Right renal pelvis (tissue), 4 donors: ENCODE measurements around the gene ZRANB1. TPM values are rescaled to one million over a fixed set of nuclear protein-coding genes. Genes with fewer than 3 reads are reported as not detected.
"Not testable (repeated sequence)": the region's sequence is repeated elsewhere in the genome, so short reads cannot be mapped to it uniquely, and the experiment has no call there.

ENCODE experiments used
- DNase-seq, 4 donors: peaks; one replicate each; pipeline ENCODE4 v3.0.0-alpha.2; 2013; ENCODE audit warnings: low read depth in 4 of 4, low spot score in 3 of 4, missing footprints in 1 of 4
- polyA plus RNA-seq, 4 donors: library from polyadenylated mRNA; unstranded; fragments of 120-200 nt; gene quantifications; one replicate each; pipeline ENCODE4 v1.2.1, GENCODE V29; 2013; ENCODE audit not compliant: insufficient read length in 4 of 4

The ZRANB1 gene
- 10 to 100 TPM; 23.0 to 31.5 (median 27.9) TPM for polyA plus RNA-seq

GRCh38 chr10:124941823-124942222 is at the start of gene ZRANB1:
ZRANB1 (plus strand) TSS chr10:124942123; CDS start chr10:124942494, 371 bp downstream.
- DNase-seq: no peak

GRCh38 chr10:124892905-124893304 is 49.0 kb upstream of the ZRANB1 start:
- no peak for DNase-seq

- no peak for DNase-seq
These were observed 47.2 kb upstream of the ZRANB1 start for GRCh38 chr10:124894569-124895215.

- DNase-seq: no peak
These were observed 45.2 kb upstream of the ZRANB1 start for GRCh38 chr10:124896751-124897150.

GRCh38 chr10:124898471-124898870 is 43.5 kb upstream of the ZRANB1 start:
- peak in 2 of 4 donors; percentile 14 to 16 for DNase-seq

- DNase-seq: no peak
These were observed 42.8 kb upstream of the ZRANB1 start for GRCh38 chr10:124899151-124899550.

- DNase-seq: no peak
These were observed 39.5 kb upstream of the ZRANB1 start for GRCh38 chr10:124902462-124902861.

- DNase-seq: no peak
These were observed 38.8 kb upstream of the ZRANB1 start for GRCh38 chr10:124903111-124903510.

GRCh38 chr10:124904796-124905195 is 37.1 kb upstream of the ZRANB1 start:
- no peak for DNase-seq

GRCh38 chr10:124906551-124907001 is 35.3 kb upstream of the ZRANB1 start:
- DNase-seq: no peak

- no peak for DNase-seq
These were observed 32.4 kb upstream of the ZRANB1 start for GRCh38 chr10:124909563-124909962.

GRCh38 chr10:124911124-124912067 is 30.5 kb upstream of the ZRANB1 start:
- no peak for DNase-seq

GRCh38 chr10:124912101-124912886 is 29.6 kb upstream of the ZRANB1 start:
- no peak for DNase-seq

GRCh38 chr10:124913167-124913566 is 28.8 kb upstream of the ZRANB1 start:
- DNase-seq: no peak

GRCh38 chr10:124914398-124914797 is 27.5 kb upstream of the ZRANB1 start:
- not testable (repeated sequence) for DNase-seq

GRCh38 chr10:124916098-124916584 is 25.8 kb upstream of the ZRANB1 start:
- peak in 1 of 4 donors; percentile 2 for DNase-seq

- peak; percentile 91 to 93 (median 92) for DNase-seq
These were observed 25.1 kb upstream of the ZRANB1 start for GRCh38 chr10:124916585-124917427.

GRCh38 chr10:124917428-124918190 is 24.3 kb upstream of the ZRANB1 start:
- DNase-seq: peak; percentile 39 to 71 (median 46)
